ENCODE results near the gene EPG5.
A peak's percentile ranks its signal among the peaks of the same experiment; 100 is the strongest.

Gene EPG5

DNA sequence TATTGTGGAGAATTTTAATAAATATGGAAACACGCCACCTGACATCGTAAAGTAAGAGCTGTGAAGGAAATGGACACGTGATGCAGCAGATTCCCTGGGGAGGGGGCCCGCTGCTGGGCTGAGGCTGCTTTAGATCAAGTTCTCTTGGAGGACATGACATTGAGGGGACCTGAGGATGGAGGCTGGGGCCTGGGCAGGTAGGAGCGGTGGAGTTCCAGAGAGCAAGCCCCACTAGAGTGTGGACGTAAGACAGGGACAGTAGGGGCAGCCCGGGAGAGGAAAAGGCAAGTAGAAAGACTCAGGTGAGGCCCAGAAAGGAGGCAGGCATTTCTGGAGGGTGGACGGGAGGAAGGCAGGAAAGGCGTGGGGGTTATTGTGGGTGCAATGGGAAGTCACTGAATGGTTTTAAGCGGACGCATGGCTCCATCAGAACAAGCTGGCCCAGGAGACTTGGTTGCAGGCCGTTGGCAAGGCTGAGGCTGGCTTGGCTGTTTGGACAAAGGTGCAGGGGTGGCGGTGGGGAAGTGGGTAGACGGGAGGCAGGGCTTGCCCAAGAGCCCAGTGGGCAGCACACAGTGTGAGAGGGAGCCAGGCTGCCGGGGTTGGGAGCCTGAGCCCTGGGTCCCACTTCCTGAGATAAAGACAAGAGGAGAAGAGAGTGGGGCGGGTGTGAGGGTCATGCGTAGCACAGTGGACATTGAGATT, 125.9 kb downstream of the EPG5 start:
- Histone ChIP-seq H3K9me3 (ENCODE audit: control insufficient read depth in 2 of 2, low read length in 2 of 2) (no peaks in the 10 kb centered on the region), H3K4me1 (ENCODE audit: control insufficient read depth, insufficient read depth, low read length) (peaks cover 20% of the 10 kb centered on the region), H3K9ac (ENCODE audit: low read length in 2 of 2) (no peak overlapping the region), H3K27me3 (ENCODE audit: control insufficient read depth in 1 of 2, insufficient read depth in 2 of 2, low read length in 2 of 2) (peaks cover 27 to 33% of the 10 kb centered on the region in 2 donors), H3K27ac (ENCODE audit: low read length) (no peak overlapping the region), H3K4me3 (ENCODE audit: low read length in 2 of 2) (no peak overlapping the region), H3K36me3 (ENCODE audit: control insufficient read depth in 2 of 2, insufficient read depth in 2 of 2, low read length in 2 of 2) (no peaks in the 10 kb centered on the region)

DNA sequence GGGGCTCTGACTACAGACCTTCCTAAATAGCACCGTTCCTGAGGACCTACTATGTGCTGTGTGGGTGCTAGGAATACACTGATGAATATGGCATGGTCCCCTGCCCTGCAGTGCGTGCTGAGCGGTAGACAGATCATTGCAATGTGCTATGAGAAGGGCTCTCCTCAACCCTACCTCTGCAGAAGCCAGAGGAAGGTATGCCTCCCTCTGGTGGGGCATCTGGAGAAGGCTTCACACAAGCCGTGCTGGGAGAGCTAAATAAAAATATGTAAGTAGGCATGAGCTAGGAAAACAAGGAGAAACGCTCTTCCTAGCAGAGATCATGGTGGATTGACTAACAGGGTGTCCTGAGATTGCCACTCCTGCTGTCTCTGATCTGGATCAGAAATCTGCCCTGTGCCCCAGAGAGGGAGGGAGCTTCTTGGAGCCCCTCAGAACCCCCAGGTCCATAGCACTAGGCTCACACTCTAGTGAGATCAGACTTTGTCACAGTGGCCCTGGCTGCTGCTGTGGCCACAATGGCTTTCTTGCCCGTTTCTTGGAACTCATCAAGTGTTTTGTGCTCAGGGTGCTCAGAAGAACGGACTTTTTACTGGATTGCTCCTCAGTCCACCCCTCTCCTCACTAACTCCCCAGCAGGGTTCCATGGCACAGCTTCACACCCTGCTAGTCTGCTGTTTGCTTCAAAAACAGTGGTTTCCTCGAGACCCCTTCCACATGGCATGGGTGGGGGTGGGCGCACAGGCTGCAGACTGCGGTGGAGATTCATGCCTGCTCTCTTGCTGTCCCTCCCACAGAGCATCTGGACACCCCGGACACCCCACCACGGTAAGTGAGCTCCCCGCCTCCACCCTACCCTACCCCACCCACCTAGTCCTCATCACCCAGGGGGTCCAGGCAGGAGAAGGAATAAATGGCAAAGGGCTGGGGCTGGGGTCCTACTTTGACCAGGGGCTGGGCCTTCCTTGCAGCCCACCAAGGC, 127.4 kb downstream of the EPG5 start:
- Histone ChIP-seq H3K36me3 (ENCODE audit: control insufficient read depth in 2 of 2, insufficient read depth in 2 of 2, low read length in 2 of 2) (no peaks in the 10 kb centered on the region), H3K27ac (ENCODE audit: low read length) (no peak overlapping the region), H3K4me3 (ENCODE audit: low read length in 2 of 2) (no peak overlapping the region), H3K27me3 (ENCODE audit: control insufficient read depth in 1 of 2, insufficient read depth in 2 of 2, low read length in 2 of 2) (peaks cover 30 to 43% of the 10 kb centered on the region in 2 donors), H3K4me1 (ENCODE audit: control insufficient read depth, insufficient read depth, low read length) (peaks cover 20% of the 10 kb centered on the region), H3K9me3 (ENCODE audit: control insufficient read depth in 2 of 2, low read length in 2 of 2) (no peaks in the 10 kb centered on the region), H3K9ac (ENCODE audit: low read length in 2 of 2) (no peak overlapping the region)

DNA sequence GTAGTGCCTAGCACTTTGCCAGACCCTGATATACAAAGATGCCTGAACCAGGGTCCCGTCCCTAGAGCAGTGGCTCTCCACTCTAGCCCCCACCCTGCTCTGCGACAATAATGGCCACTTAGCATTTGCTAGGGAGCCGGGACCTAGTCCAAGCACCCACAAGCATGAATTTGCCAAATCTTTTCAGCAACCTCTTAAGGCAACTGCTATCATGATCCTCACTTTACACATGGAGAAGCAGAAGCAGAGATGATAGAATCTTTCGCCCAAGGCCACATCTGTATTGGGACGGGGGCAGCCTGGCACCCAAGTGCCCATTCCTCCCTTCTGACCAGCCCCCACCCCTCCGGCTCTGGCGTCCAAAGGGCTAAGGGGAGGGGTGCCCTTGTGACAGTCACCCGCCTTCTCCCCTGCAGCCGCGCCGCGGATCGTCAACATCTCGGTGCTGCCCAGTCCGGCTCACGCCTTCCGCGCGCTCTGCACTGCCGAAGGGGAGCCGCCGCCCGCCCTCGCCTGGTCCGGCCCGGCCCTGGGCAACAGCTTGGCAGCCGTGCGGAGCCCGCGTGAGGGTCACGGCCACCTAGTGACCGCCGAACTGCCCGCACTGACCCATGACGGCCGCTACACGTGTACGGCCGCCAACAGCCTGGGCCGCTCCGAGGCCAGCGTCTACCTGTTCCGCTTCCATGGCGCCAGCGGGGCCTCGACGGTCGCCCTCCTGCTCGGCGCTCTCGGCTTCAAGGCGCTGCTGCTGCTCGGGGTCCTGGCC, 128.6 kb downstream of the EPG5 start:
- Histone ChIP-seq H3K4me3 (ENCODE audit: low read length in 2 of 2) (peak overlapping the region in 1 of 2 donors; percentile 64), H3K9ac (ENCODE audit: low read length in 2 of 2) (no peak overlapping the region)

DNA sequence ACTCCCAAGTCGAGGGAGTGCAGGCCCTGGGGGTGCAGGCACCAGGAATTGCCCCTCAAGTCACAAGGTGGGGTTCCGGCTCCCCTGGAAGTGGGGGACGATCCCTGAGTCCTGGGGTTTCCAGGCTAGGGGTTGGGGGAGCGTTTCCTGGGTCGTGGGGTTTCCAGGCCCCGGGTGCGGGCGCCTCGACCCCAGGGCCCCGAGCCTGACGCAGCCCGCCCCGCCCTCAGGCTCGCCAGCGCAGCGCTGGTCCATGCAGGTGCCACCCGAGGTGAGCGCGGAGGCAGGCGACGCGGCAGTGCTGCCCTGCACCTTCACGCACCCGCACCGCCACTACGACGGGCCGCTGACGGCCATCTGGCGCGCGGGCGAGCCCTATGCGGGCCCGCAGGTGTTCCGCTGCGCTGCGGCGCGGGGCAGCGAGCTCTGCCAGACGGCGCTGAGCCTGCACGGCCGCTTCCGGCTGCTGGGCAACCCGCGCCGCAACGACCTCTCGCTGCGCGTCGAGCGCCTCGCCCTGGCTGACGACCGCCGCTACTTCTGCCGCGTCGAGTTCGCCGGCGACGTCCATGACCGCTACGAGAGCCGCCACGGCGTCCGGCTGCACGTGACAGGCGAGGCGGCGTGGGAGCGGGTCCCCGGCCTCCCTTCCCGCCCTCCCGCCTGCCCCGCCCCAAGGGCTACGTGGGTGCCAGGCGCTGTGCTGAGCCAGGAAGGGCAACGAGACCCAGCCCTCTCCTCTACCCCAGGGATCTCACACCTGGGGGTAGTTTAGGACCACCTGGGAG, 129.7 kb downstream of the EPG5 start:
- Histone ChIP-seq H3K4me1 (ENCODE audit: control insufficient read depth, insufficient read depth, low read length) (peaks cover 20% of the 10 kb centered on the region), H3K36me3 (ENCODE audit: control insufficient read depth in 2 of 2, insufficient read depth in 2 of 2, low read length in 2 of 2) (no peaks in the 10 kb centered on the region), H3K9ac (ENCODE audit: low read length in 2 of 2) (no peak overlapping the region), H3K27me3 (ENCODE audit: control insufficient read depth in 1 of 2, insufficient read depth in 2 of 2, low read length in 2 of 2) (peaks cover 41 to 52% of the 10 kb centered on the region in 2 donors), H3K4me3 (ENCODE audit: low read length in 2 of 2) (peak overlapping the region; percentile 18 to 64), H3K9me3 (ENCODE audit: control insufficient read depth in 2 of 2, low read length in 2 of 2) (no peaks in the 10 kb centered on the region), H3K27ac (ENCODE audit: low read length) (no peak overlapping the region)

More for the DNA sequence above, 128.6 kb downstream of the EPG5 start:
- no peaks in the 10 kb centered on the region for H3K36me3 ChIP-seq (ENCODE audit: control insufficient read depth in 2 of 2, insufficient read depth in 2 of 2, low read length in 2 of 2)
- peaks cover 20% of the 10 kb centered on the region for H3K4me1 ChIP-seq (ENCODE audit: control insufficient read depth, insufficient read depth, low read length)
- H3K27me3 ChIP-seq (ENCODE audit: control insufficient read depth in 1 of 2, insufficient read depth in 2 of 2, low read length in 2 of 2), result peaks cover 38 to 50% of the 10 kb centered on the region in 2 donors
- no peak overlapping the region for H3K27ac ChIP-seq (ENCODE audit: low read length)
- no peaks in the 10 kb centered on the region for H3K9me3 ChIP-seq (ENCODE audit: control insufficient read depth in 2 of 2, low read length in 2 of 2)

DNA sequence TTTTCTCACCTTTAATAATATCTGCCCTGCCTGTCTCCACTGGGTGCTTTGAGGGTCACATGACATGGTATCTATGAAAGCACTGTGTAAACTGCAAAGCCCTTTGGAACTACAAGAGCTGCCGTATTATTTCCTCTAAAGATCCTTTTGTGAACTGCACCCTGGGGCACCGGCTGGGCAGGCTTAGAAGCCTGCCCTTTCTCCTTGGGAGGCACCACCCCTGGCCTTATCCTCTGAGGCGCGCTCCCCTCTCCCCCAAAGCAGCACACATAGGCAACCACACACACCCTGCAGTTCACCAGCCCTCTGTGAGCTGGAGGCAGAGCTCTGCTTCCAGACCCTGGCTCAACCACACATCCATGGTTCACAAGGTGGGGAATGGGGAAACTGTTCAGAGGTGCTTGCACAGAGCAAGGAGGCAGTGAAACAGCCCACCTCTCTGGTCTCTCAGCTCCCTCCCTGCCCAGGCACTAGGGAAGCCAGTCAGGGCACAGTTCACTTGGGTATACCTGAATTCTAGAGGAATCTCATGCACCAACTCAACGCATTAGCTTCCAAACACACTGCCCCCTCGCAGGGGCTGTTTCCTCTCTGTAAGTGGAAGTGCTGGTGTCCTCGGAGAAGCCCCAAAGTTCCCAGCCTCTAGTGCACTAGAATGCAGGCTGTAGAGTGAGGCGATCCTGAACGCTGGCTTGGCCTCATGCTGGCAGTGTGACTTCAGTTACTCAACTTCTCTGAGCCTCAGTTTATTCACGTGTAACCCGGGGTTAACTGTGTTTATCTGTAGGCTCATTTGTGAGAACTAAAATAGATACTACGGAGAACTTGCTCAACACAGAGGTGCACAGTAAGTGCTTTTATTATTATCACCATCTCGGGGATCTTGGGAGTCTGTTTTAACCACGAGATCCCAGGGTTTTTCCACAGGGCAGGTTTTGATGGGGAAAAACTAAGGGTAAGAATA, 130.6 kb downstream of the EPG5 start:
- no peak overlapping the region for H3K9ac ChIP-seq (ENCODE audit: low read length in 2 of 2)
- peaks cover 20% of the 10 kb centered on the region for H3K4me1 ChIP-seq (ENCODE audit: control insufficient read depth, insufficient read depth, low read length)
- H3K36me3 ChIP-seq (ENCODE audit: control insufficient read depth in 2 of 2, insufficient read depth in 2 of 2, low read length in 2 of 2), result no peaks in the 10 kb centered on the region
- no peak overlapping the region for H3K27ac ChIP-seq (ENCODE audit: low read length)
- H3K27me3 ChIP-seq (ENCODE audit: control insufficient read depth in 1 of 2, insufficient read depth in 2 of 2, low read length in 2 of 2), result peaks cover 41 to 54% of the 10 kb centered on the region in 2 donors
- H3K9me3 ChIP-seq (ENCODE audit: control insufficient read depth in 2 of 2, low read length in 2 of 2), result no peaks in the 10 kb centered on the region
- no peak overlapping the region for H3K4me3 ChIP-seq (ENCODE audit: low read length in 2 of 2)

DNA sequence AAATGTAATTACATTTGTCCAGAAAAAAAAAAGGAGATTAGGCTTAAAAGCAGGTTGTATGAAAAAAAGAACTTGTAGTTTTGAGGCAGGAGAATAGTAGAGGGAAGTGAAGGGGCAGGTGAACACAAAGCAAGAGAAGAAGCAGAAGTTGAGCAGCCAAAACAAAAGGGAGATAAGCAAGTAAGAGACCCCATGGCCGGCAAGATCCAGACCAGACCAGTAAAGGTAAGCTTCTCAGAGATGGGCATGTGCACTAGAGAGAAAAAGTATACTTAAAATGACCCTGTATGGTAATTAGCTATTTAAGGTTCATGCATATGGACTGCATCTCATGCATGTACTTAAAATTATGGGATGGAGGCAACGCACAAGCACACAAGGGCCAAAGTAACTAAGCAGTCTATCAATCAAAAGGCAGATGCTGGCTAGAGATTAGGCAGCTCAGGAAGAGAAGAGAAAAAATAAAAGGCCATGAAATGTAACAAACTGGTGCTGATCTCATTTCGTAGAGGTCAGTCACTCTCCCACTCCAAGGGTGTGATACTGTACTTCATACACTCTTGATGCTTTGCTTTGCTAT, 132.0 kb downstream of the EPG5 start:
- H3K36me3 ChIP-seq (ENCODE audit: control insufficient read depth in 2 of 2, insufficient read depth in 2 of 2, low read length in 2 of 2), result no peaks in the 10 kb centered on the region
- no peaks in the 10 kb centered on the region for H3K9me3 ChIP-seq (ENCODE audit: control insufficient read depth in 2 of 2, low read length in 2 of 2)
- no peak overlapping the region for H3K27ac ChIP-seq (ENCODE audit: low read length)
- no peak overlapping the region for H3K9ac ChIP-seq (ENCODE audit: low read length in 2 of 2)
- peaks cover 20% of the 10 kb centered on the region for H3K4me1 ChIP-seq (ENCODE audit: control insufficient read depth, insufficient read depth, low read length)
- peaks cover 36 to 54% of the 10 kb centered on the region in 2 donors for H3K27me3 ChIP-seq (ENCODE audit: control insufficient read depth in 1 of 2, insufficient read depth in 2 of 2, low read length in 2 of 2)
- H3K4me3 ChIP-seq (ENCODE audit: low read length in 2 of 2), result no peak overlapping the region

DNA sequence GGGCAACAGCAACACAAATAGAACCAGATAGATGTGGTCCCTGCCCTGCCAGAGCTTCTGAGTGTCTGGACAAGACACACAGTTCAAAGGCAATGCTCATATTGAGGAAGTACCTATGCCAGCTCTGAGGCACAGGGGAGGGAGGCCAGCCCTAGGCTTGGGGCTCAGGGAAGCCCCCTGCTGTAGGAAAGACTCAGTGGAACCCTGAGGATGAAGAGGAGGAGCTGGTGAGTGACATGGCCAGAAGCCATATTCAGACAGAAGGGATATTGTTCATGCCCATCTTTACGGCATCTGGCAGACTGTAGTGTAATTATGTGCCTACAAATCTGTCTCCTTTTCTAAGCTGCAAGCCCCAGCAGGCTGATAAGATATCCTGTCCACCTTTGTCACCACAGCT, 132.8 kb downstream of the EPG5 start:
- H3K27ac ChIP-seq (ENCODE audit: low read length), result no peak overlapping the region
- H3K4me1 ChIP-seq (ENCODE audit: control insufficient read depth, insufficient read depth, low read length), result peaks cover 20% of the 10 kb centered on the region
- peaks cover 34 to 50% of the 10 kb centered on the region in 2 donors for H3K27me3 ChIP-seq (ENCODE audit: control insufficient read depth in 1 of 2, insufficient read depth in 2 of 2, low read length in 2 of 2)

DNA sequence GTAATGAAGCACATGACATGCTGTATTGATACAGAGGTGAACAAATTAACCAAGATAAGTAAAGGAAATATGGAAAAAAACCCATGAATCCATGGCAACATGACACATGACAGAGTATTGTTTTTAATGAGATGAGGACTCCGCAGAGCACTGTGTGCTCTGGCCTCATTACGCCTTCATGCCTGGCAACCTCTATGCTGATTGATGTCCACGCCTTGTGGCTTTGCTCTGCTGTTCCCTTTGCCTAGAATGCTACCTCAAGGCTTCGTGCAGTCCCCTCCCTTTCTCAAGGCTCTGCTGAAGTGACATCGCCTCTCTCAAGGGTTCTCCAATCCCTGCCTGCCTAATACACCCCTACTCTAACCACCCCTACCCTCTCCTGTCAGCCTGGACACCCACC, 133.3 kb downstream of the EPG5 start:
- H3K36me3 ChIP-seq (ENCODE audit: control insufficient read depth in 2 of 2, insufficient read depth in 2 of 2, low read length in 2 of 2), result no peaks in the 10 kb centered on the region
- peaks cover 20% of the 10 kb centered on the region for H3K4me1 ChIP-seq (ENCODE audit: control insufficient read depth, insufficient read depth, low read length)
- H3K9me3 ChIP-seq (ENCODE audit: control insufficient read depth in 2 of 2, low read length in 2 of 2), result no peaks in the 10 kb centered on the region
- H3K4me3 ChIP-seq (ENCODE audit: low read length in 2 of 2), result no peak overlapping the region
- peaks cover 31 to 45% of the 10 kb centered on the region in 2 donors for H3K27me3 ChIP-seq (ENCODE audit: control insufficient read depth in 1 of 2, insufficient read depth in 2 of 2, low read length in 2 of 2)
- no peak overlapping the region for H3K9ac ChIP-seq (ENCODE audit: low read length in 2 of 2)
- no peak overlapping the region for H3K27ac ChIP-seq (ENCODE audit: low read length)

More for the DNA sequence above, 132.8 kb downstream of the EPG5 start:
- Histone ChIP-seq H3K36me3 (ENCODE audit: control insufficient read depth in 2 of 2, insufficient read depth in 2 of 2, low read length in 2 of 2) (no peaks in the 10 kb centered on the region), H3K4me3 (ENCODE audit: low read length in 2 of 2) (no peak overlapping the region), H3K9ac (ENCODE audit: low read length in 2 of 2) (no peak overlapping the region), H3K9me3 (ENCODE audit: control insufficient read depth in 2 of 2, low read length in 2 of 2) (no peaks in the 10 kb centered on the region)

DNA sequence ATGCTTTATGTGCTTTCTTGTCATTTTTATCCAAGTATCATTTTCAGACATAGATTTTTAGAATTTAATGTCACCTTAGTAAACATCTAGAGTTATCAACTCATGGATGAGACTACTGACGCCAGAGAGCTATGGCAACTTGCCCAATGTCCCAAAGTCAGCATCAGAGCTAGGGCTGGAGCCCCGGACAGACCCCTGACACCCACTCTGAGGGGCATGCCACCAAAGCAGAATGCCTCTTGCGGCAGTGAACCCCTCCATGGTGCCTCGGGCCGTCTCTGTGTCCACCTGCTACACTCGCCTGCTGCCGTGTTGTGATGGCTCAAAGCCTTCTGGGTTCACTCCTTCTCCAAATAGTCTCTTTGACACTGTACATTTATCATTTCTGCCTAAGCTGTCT, 136.2 kb downstream of the EPG5 start:
- Histone ChIP-seq H3K9me3 (ENCODE audit: control insufficient read depth in 2 of 2, low read length in 2 of 2) (no peaks in the 10 kb centered on the region), H3K27me3 (ENCODE audit: control insufficient read depth in 1 of 2, insufficient read depth in 2 of 2, low read length in 2 of 2) (peaks cover 15 to 17% of the 10 kb centered on the region in 2 donors), H3K4me3 (ENCODE audit: low read length in 2 of 2) (no peak overlapping the region), H3K36me3 (ENCODE audit: control insufficient read depth in 2 of 2, insufficient read depth in 2 of 2, low read length in 2 of 2) (no peaks in the 10 kb centered on the region), H3K4me1 (ENCODE audit: control insufficient read depth, insufficient read depth, low read length) (peaks cover 3% of the 10 kb centered on the region), H3K9ac (ENCODE audit: low read length in 2 of 2) (no peak overlapping the region), H3K27ac (ENCODE audit: low read length) (no peak overlapping the region)

Measured in stomach smooth muscle (tissue), 2 donors.